Measurements from ENCODE around the gene LAMC1. TPM values are rescaled to one million over a fixed set of nuclear protein-coding genes. Genes with fewer than 3 reads are reported as not detected.

The LAMC1 gene
- total and polyA plus RNA-seq, 2 donors (not counting 1 experiment from before 2014, with no cell fraction given): 408 to 604 TPM

- no peak overlapping the region for H3K27ac ChIP-seq (ENCODE audit: insufficient read depth, low read length)
- no peak for TF ChIP-seq EZH2 (IDR thresholded peaks at IDR 0.05; ENCODE audit: low read length, missing control alignments)
- TF ChIP-seq, protein P1, sequence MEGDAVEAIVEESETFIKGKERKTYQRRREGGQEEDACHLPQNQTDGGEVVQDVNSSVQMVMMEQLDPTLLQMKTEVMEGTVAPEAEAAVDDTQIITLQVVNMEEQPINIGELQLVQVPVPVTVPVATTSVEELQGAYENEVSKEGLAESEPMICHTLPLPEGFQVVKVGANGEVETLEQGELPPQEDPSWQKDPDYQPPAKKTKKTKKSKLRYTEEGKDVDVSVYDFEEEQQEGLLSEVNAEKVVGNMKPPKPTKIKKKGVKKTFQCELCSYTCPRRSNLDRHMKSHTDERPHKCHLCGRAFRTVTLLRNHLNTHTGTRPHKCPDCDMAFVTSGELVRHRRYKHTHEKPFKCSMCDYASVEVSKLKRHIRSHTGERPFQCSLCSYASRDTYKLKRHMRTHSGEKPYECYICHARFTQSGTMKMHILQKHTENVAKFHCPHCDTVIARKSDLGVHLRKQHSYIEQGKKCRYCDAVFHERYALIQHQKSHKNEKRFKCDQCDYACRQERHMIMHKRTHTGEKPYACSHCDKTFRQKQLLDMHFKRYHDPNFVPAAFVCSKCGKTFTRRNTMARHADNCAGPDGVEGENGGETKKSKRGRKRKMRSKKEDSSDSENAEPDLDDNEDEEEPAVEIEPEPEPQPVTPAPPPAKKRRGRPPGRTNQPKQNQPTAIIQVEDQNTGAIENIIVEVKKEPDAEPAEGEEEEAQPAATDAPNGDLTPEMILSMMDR (conservative IDR thresholded peaks at IDR 0.05 in 1 of 2, IDR thresholded peaks at IDR 0.05 in 1 of 2; ENCODE audit: low read depth in 1 of 2, low read length in 2 of 2): no peak
- H3K79me2 ChIP-seq (ENCODE audit: control insufficient read depth, insufficient read depth, low read length): peaks cover 91% of the 10 kb centered on the region
- peaks cover 18% of the 10 kb centered on the region for H3K4me1 ChIP-seq (ENCODE audit: control insufficient read depth, extremely low read depth, insufficient read depth, low read length)
- H3K4me3 ChIP-seq (replicated peaks in 1 of 4; ENCODE audit: control extremely low read depth in 1 of 4, insufficient read depth in 1 of 4, low read depth in 3 of 4, low read length in 4 of 4): no peak overlapping the region
- no peaks in the 10 kb centered on the region for H3K36me3 ChIP-seq (ENCODE audit: control insufficient read depth, insufficient read depth, low read length)
- H3K9me3 ChIP-seq (ENCODE audit: control insufficient read depth, insufficient read depth, low read depth, low read length): no peaks in the 10 kb centered on the region
- no peak overlapping the region for H3K9ac ChIP-seq (ENCODE audit: insufficient read depth, low read length)
- no peaks in the 10 kb centered on the region for H3K27me3 ChIP-seq (ENCODE audit: control insufficient read depth, insufficient read depth, low read length)
- no peak overlapping the region for H2AFZ ChIP-seq (ENCODE audit: low read length)
- H3K4me2 ChIP-seq (ENCODE audit: extremely low read depth, insufficient read depth, low read length): no peak overlapping the region
- DNase-seq (ENCODE audit: low read depth in 2 of 2): no peak
- H4K20me1 ChIP-seq (ENCODE audit: control insufficient read depth, extremely low read depth, insufficient read depth, low read length): peaks cover 8% of the 10 kb centered on the region
These were observed 50.1 kb downstream of the LAMC1 start for GRCh38 chr1:183073320-183073719.

- TF ChIP-seq, protein P1 (conservative IDR thresholded peaks at IDR 0.05 in 1 of 2, IDR thresholded peaks at IDR 0.05 in 1 of 2; ENCODE audit: low read depth in 1 of 2, low read length in 2 of 2): no peak
- no peak for TF ChIP-seq EZH2 (IDR thresholded peaks at IDR 0.05; ENCODE audit: low read length, missing control alignments)
- H3K4me3 ChIP-seq (replicated peaks in 1 of 4; ENCODE audit: control extremely low read depth in 1 of 4, insufficient read depth in 1 of 4, low read depth in 3 of 4, low read length in 4 of 4): no peak overlapping the region
- peaks cover 6% of the 10 kb centered on the region for H4K20me1 ChIP-seq (ENCODE audit: control insufficient read depth, extremely low read depth, insufficient read depth, low read length)
- no peak for DNase-seq (ENCODE audit: low read depth in 2 of 2)
- H3K9ac ChIP-seq (ENCODE audit: insufficient read depth, low read length): no peak overlapping the region
- peaks cover 89% of the 10 kb centered on the region for H3K79me2 ChIP-seq (ENCODE audit: control insufficient read depth, insufficient read depth, low read length)
- no peak overlapping the region for H3K27ac ChIP-seq (ENCODE audit: insufficient read depth, low read length)
- no peaks in the 10 kb centered on the region for H3K36me3 ChIP-seq (ENCODE audit: control insufficient read depth, insufficient read depth, low read length)
- no peak overlapping the region for H2AFZ ChIP-seq (ENCODE audit: low read length)
- peaks cover 17% of the 10 kb centered on the region for H3K4me1 ChIP-seq (ENCODE audit: control insufficient read depth, extremely low read depth, insufficient read depth, low read length)
- no peak overlapping the region for H3K4me2 ChIP-seq (ENCODE audit: extremely low read depth, insufficient read depth, low read length)
- no peaks in the 10 kb centered on the region for H3K27me3 ChIP-seq (ENCODE audit: control insufficient read depth, insufficient read depth, low read length)
- H3K9me3 ChIP-seq (ENCODE audit: control insufficient read depth, insufficient read depth, low read depth, low read length): no peaks in the 10 kb centered on the region
These were observed 51.0 kb downstream of the LAMC1 start for GRCh38 chr1:183074215-183074614.

DNA sequence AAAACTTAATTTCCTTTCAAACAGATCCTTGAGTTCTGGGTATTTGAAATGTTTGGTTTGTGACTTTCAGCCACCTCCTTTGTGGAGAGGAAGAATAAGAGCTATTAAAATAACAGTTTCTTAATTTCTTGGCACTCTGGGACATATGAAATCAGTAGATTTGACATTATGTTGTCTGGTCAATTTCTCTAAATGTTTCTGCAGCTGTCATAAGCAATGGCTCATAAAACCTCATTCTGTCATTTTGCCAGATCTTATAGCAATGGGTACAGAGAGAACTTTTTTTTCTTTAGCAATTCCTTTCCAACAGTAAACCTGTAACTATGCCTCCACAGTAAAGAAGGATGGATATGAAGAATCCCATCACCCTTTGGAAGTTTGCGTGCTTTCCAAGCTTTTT is 52.6 kb downstream of the LAMC1 start:
- Histone ChIP-seq H3K4me3 (replicated peaks in 1 of 4; ENCODE audit: control extremely low read depth in 1 of 4, insufficient read depth in 1 of 4, low read depth in 3 of 4, low read length in 4 of 4) (no peak overlapping the region), H3K79me2 (ENCODE audit: control insufficient read depth, insufficient read depth, low read length) (peaks cover 87% of the 10 kb centered on the region), H3K4me2 (ENCODE audit: extremely low read depth, insufficient read depth, low read length) (no peak overlapping the region), H3K36me3 (ENCODE audit: control insufficient read depth, insufficient read depth, low read length) (no peaks in the 10 kb centered on the region), H3K27me3 (ENCODE audit: control insufficient read depth, insufficient read depth, low read length) (no peaks in the 10 kb centered on the region), H4K20me1 (ENCODE audit: control insufficient read depth, extremely low read depth, insufficient read depth, low read length) (peaks cover 6% of the 10 kb centered on the region), H3K27ac (ENCODE audit: insufficient read depth, low read length) (no peak overlapping the region), H3K4me1 (ENCODE audit: control insufficient read depth, extremely low read depth, insufficient read depth, low read length) (peaks cover 19% of the 10 kb centered on the region), H3K9ac (ENCODE audit: insufficient read depth, low read length) (no peak overlapping the region), H2AFZ (ENCODE audit: low read length) (no peak overlapping the region), H3K9me3 (ENCODE audit: control insufficient read depth, insufficient read depth, low read depth, low read length) (no peaks in the 10 kb centered on the region)
- DNase-seq (ENCODE audit: low read depth in 2 of 2): peak; percentile 34 to 54
- TF ChIP-seq EZH2 (IDR thresholded peaks at IDR 0.05; ENCODE audit: low read length, missing control alignments): no peak
- TF ChIP-seq, protein P1 (conservative IDR thresholded peaks at IDR 0.05 in 1 of 2, IDR thresholded peaks at IDR 0.05 in 1 of 2; ENCODE audit: low read depth in 1 of 2, low read length in 2 of 2): no peak

All from fibroblast of lung (primary cell).